ENCODE measurements around the gene ADARB2. TPM values are rescaled to one million over a fixed set of nuclear protein-coding genes. Genes with fewer than 3 reads are reported as not detected.

The ADARB2 gene
- total and polyA plus RNA-seq, 2 experiments from 2014 or later, result 2.0 to 5.0 TPM

DNA sequence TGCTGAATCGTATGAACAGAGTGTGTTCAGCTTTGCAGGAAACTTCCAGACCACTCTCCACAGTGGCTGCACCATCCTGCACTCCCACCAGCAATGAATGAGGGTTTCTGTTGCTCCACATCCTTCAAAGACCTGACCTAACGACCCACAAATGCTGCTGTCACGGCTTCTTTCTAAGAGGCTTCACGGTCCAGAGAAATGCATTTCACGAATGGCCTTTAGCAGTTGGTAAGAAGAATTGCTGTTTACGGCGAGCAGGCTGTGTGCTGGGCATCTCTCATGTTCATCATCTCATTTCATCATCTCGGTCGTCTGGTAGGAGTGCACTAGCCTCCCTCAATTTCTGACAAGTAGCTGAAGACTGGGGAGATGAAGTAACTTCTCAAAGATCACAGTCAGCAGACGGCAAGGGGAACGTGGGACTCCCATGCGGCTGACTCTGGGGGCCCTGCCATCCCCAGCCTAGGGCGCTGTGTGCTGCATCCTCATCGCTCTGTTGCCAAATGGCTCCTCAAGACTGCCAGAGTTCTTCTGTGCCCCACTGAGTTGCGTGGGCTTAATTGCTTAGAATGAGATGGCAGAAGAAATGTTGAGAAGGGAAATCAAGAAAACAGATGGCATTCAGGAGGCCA is 72.9 kb downstream of the ADARB2 start:
- Mint-ChIP-seq H3K27ac (no peak overlapping the region), H3K9me3 (peaks cover 12% of the 10 kb centered on the region), H3K4me3 (no peak overlapping the region), H3K4me1 (peaks cover 13% of the 10 kb centered on the region), H3K27me3 (ENCODE audit: insufficient read depth, low read depth, poor library complexity) (peaks cover under 1% of the 10 kb centered on the region), H3K36me3 (ENCODE audit: low read depth) (peaks cover 9% of the 10 kb centered on the region; the same call in 2 of the 3 replicates)
- ATAC-seq, result no peak
- H3F3A ChIP-seq (replicated peaks; ENCODE audit: low read depth), result no peaks in the 10 kb centered on the region
- H3K79me2 ChIP-seq (replicated peaks; ENCODE audit: insufficient read depth), result no peaks in the 10 kb centered on the region
- no peak overlapping the region for H3K4me2 ChIP-seq
- no peaks in the 10 kb centered on the region for H4K20me1 ChIP-seq (replicated peaks; ENCODE audit: insufficient read depth)
- TF ChIP-seq ZNF331 (CRISPR knock-in tag; IDR thresholded peaks at IDR 0.05; ENCODE audit: low read depth), result no peak
- TF ChIP-seq, protein P1, sequence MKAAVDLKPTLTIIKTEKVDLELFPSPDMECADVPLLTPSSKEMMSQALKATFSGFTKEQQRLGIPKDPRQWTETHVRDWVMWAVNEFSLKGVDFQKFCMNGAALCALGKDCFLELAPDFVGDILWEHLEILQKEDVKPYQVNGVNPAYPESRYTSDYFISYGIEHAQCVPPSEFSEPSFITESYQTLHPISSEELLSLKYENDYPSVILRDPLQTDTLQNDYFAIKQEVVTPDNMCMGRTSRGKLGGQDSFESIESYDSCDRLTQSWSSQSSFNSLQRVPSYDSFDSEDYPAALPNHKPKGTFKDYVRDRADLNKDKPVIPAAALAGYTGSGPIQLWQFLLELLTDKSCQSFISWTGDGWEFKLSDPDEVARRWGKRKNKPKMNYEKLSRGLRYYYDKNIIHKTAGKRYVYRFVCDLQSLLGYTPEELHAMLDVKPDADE (IDR thresholded peaks at IDR 0.05), result no peak
- no peak overlapping the region for H3K4me3 ChIP-seq
- 0 out of 2 replicates have a peak, but pooled peaks cover 4% of the 10 kb centered on the region for H3K36me3 ChIP-seq (ENCODE audit: insufficient read depth)
- DNase-seq (ENCODE audit: low spot score), result no peak
- no peak overlapping the region for H2AFZ ChIP-seq
- H3K4me1 ChIP-seq (ENCODE audit: insufficient read depth), result no peaks in the 10 kb centered on the region; the same call in 1 of the 2 replicates
- H3K9me2 ChIP-seq (ENCODE audit: insufficient read depth), result no peaks in the 10 kb centered on the region
- no peaks in the 10 kb centered on the region for H3K27me3 ChIP-seq (ENCODE audit: insufficient read depth)
- H3K27ac ChIP-seq (ENCODE audit: low read depth), result no peak overlapping the region

DNA sequence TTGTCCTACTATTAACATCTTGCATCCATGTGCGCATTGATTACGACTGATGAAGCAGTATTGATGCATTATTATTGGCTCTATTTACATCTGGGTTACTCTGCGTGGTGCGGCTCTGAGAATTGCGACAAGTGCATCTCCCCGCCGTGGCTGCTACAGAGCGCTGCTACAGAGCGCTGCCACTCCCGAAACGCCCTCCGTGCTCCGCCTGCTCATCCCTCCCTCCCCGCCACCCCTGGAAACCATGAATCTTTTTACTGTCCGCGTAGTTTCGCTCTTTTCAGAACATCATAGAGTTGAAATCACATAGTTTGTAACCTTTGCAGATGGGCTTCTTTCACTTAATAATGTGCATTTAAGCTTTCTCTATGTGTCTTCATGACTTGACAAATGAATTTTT is 74.1 kb downstream of the ADARB2 start:
- H3K9me2 ChIP-seq (ENCODE audit: insufficient read depth), result no peaks in the 10 kb centered on the region
- H3K4me1 ChIP-seq (ENCODE audit: insufficient read depth), result peaks cover 8% of the 10 kb centered on the region
- Mint-ChIP-seq H3K4me1 (peaks cover 24% of the 10 kb centered on the region), H3K36me3 (ENCODE audit: low read depth) (peaks cover 9% of the 10 kb centered on the region; the same call in 2 of the 3 replicates), H3K27me3 (ENCODE audit: insufficient read depth, low read depth, poor library complexity) (peaks cover 4% of the 10 kb centered on the region), H3K9me3 (peaks cover 12% of the 10 kb centered on the region), H3K27ac (no peak overlapping the region), H3K4me3 (no peak overlapping the region)
- H3K4me2 ChIP-seq, result no peak overlapping the region
- no peaks in the 10 kb centered on the region for H3K27me3 ChIP-seq (ENCODE audit: insufficient read depth)
- no peaks in the 10 kb centered on the region for H4K20me1 ChIP-seq (replicated peaks; ENCODE audit: insufficient read depth)
- ATAC-seq, result no peak
- no peaks in the 10 kb centered on the region for H3F3A ChIP-seq (replicated peaks; ENCODE audit: low read depth)
- H3K79me2 ChIP-seq (replicated peaks; ENCODE audit: insufficient read depth), result no peaks in the 10 kb centered on the region
- DNase-seq (ENCODE audit: low spot score), result no peak
- no peak overlapping the region for H3K27ac ChIP-seq (ENCODE audit: low read depth)
- no peak overlapping the region for H2AFZ ChIP-seq
- H3K36me3 ChIP-seq (ENCODE audit: insufficient read depth), result 0 out of 2 replicates have a peak, but pooled peaks cover 4% of the 10 kb centered on the region
- TF ChIP-seq, protein P2, sequence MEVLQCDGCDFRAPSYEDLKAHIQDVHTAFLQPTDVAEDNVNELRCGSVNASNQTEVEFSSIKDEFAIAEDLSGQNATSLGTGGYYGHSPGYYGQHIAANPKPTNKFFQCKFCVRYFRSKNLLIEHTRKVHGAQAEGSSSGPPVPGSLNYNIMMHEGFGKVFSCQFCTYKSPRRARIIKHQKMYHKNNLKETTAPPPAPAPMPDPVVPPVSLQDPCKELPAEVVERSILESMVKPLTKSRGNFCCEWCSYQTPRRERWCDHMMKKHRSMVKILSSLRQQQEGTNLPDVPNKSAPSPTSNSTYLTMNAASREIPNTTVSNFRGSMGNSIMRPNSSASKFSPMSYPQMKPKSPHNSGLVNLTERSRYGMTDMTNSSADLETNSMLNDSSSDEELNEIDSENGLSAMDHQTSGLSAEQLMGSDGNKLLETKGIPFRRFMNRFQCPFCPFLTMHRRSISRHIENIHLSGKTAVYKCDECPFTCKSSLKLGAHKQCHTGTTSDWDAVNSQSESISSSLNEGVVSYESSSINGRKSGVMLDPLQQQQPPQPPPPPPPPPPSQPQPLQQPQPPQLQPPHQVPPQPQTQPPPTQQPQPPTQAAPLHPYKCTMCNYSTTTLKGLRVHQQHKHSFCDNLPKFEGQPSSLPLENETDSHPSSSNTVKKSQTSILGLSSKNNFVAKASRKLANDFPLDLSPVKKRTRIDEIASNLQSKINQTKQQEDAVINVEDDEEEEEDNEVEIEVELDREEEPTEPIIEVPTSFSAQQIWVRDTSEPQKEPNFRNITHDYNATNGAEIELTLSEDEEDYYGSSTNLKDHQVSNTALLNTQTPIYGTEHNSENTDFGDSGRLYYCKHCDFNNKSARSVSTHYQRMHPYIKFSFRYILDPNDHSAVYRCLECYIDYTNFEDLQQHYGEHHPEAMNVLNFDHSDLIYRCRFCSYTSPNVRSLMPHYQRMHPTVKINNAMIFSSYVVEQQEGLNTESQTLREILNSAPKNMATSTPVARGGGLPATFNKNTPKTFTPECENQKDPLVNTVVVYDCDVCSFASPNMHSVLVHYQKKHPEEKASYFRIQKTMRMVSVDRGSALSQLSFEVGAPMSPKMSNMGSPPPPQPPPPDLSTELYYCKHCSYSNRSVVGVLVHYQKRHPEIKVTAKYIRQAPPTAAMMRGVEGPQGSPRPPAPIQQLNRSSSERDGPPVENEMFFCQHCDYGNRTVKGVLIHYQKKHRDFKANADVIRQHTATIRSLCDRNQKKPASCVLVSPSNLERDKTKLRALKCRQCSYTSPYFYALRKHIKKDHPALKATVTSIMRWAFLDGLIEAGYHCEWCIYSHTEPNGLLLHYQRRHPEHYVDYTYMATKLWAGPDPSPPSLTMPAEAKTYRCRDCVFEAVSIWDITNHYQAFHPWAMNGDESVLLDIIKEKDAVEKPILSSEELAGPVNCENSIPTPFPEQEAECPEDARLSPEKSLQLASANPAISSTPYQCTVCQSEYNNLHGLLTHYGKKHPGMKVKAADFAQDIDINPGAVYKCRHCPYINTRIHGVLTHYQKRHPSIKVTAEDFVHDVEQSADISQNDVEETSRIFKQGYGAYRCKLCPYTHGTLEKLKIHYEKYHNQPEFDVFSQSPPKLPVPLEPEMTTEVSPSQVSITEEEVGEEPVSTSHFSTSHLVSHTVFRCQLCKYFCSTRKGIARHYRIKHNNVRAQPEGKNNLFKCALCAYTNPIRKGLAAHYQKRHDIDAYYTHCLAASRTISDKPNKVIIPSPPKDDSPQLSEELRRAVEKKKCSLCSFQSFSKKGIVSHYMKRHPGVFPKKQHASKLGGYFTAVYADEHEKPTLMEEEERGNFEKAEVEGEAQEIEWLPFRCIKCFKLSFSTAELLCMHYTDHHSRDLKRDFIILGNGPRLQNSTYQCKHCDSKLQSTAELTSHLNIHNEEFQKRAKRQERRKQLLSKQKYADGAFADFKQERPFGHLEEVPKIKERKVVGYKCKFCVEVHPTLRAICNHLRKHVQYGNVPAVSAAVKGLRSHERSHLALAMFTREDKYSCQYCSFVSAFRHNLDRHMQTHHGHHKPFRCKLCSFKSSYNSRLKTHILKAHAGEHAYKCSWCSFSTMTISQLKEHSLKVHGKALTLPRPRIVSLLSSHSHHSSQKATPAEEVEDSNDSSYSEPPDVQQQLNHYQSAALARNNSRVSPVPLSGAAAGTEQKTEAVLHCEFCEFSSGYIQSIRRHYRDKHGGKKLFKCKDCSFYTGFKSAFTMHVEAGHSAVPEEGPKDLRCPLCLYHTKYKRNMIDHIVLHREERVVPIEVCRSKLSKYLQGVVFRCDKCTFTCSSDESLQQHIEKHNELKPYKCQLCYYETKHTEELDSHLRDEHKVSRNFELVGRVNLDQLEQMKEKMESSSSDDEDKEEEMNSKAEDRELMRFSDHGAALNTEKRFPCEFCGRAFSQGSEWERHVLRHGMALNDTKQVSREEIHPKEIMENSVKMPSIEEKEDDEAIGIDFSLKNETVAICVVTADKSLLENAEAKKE (CRISPR knock-in tag; IDR thresholded peaks at IDR 0.05), result no peak
- TF ChIP-seq ZNF331 (CRISPR knock-in tag; IDR thresholded peaks at IDR 0.05; ENCODE audit: low read depth) (no peak), JUNB (IDR thresholded peaks at IDR 0.05; ENCODE audit: unreplicated experiment) (no peak), EZH2phosphoT487 (IDR thresholded peaks at IDR 0.05; ENCODE audit: unreplicated experiment) (no peak), CREB1 (CRISPR knock-in tag; IDR thresholded peaks at IDR 0.05; ENCODE audit: low read depth) (no peak), POLR2AphosphoS5 (IDR thresholded peaks at IDR 0.05; ENCODE audit: low read depth) (no peak)
- TF ChIP-seq, protein P3, sequence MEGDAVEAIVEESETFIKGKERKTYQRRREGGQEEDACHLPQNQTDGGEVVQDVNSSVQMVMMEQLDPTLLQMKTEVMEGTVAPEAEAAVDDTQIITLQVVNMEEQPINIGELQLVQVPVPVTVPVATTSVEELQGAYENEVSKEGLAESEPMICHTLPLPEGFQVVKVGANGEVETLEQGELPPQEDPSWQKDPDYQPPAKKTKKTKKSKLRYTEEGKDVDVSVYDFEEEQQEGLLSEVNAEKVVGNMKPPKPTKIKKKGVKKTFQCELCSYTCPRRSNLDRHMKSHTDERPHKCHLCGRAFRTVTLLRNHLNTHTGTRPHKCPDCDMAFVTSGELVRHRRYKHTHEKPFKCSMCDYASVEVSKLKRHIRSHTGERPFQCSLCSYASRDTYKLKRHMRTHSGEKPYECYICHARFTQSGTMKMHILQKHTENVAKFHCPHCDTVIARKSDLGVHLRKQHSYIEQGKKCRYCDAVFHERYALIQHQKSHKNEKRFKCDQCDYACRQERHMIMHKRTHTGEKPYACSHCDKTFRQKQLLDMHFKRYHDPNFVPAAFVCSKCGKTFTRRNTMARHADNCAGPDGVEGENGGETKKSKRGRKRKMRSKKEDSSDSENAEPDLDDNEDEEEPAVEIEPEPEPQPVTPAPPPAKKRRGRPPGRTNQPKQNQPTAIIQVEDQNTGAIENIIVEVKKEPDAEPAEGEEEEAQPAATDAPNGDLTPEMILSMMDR (conservative IDR thresholded peaks at IDR 0.05; ENCODE audit: low read depth in 2 of 2), result no peak
- no peak overlapping the region for H3K4me3 ChIP-seq
